Adrenal gland (tissue), 5 donors: ENCODE results near the gene INPP4B.

Experiments
- POLR2A ChIP-seq, 2 donors: fragments of 450-650 bp; IDR thresholded peaks; one replicate each; pipeline ENCODE4 v1.6.1; 2017; ENCODE audit warnings: antibody characterized with exemption in 2 of 2, mild to moderate bottlenecking in 2 of 2, moderate library complexity in 1 of 2
- TF ChIP-seq, protein P1 (sequence below), 6 experiments: fragments of 450-650 bp in 4 of 6; fragments of 200-600 bp in 2 of 6; sonication (generic) in 1 of 6; IDR thresholded peaks; 1 replicate in 5 of 6; 2 replicates in 1 of 6; pipeline versions ENCODE4 v1.5.1 to v1.8.0; 2016 to 2021; ENCODE audit warnings: antibody characterized with exemption in 6 of 6, mild to moderate bottlenecking in 2 of 6, moderate library complexity in 1 of 6
- donor health status: DM: no; HTN: no; CAD: no.

DNA sequence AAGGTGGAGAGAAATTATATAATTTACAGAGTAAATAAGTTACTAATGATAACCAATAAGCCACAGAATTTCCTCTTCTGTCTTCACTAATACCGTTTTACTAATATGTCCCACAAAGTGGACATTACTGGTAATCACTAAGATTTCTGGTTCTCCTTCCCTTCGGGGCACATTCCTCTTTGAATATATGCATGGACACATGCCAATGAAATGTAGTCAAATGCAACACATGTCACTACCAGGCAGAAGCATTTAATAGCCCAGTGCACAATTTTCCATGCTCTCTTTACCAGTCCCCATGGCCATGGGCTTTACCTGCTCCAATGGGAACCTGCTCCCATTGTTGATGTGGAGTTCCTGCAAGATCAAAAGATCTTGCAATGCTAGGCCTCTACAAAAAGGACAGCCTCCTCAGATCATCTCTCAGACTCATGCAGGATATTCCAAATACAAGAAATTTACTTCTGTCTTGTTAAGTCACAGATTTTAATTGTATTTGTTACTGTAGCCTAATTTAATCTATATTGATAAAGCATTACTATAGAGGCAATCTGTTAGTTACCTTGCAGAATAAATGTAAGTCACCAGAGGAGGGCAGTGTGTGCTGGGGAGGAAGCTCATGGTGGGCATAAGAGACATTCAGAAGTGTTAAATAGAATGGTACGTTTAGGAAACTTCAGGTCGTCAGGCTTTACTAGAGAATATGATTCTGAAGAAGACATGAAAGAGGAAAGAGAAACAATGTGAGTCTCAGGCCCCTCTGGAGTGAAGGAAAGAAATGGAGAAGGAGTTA, 37.1 kb upstream of the INPP4B start:
- TF ChIP-seq, protein P1, sequence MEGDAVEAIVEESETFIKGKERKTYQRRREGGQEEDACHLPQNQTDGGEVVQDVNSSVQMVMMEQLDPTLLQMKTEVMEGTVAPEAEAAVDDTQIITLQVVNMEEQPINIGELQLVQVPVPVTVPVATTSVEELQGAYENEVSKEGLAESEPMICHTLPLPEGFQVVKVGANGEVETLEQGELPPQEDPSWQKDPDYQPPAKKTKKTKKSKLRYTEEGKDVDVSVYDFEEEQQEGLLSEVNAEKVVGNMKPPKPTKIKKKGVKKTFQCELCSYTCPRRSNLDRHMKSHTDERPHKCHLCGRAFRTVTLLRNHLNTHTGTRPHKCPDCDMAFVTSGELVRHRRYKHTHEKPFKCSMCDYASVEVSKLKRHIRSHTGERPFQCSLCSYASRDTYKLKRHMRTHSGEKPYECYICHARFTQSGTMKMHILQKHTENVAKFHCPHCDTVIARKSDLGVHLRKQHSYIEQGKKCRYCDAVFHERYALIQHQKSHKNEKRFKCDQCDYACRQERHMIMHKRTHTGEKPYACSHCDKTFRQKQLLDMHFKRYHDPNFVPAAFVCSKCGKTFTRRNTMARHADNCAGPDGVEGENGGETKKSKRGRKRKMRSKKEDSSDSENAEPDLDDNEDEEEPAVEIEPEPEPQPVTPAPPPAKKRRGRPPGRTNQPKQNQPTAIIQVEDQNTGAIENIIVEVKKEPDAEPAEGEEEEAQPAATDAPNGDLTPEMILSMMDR (IDR thresholded peaks at IDR 0.05) = peak in 4 of 6 experiments; percentile 6 to 29 (median 22)
- no peak for TF ChIP-seq POLR2A (IDR thresholded peaks at IDR 0.05)
